Cardiac septum (tissue), 1 donor: ENCODE data around the gene SULT1A1. TPM values are rescaled to one million over a fixed set of nuclear protein-coding genes. Genes with fewer than 3 reads are reported as not detected.
"Not testable (repeated sequence)": the region's sequence is repeated elsewhere in the genome, so short reads cannot be mapped to it uniquely, and the experiment has no call there.

ENCODE experiments used
- DNase-seq: peaks from one replicate; pipeline ENCODE4 v3.0.0-alpha.2; 2020; ENCODE audit warnings: low spot score
- intact Hi-C: fragments of 100-400 bp; cut with DNase I; formaldehyde crosslinking; loops from one replicate; pipeline ENCODE4 v1.14.0; 2022
- long read RNA-seq: library from polyadenylated mRNA; unstranded; transcript quantifications from one replicate; pipeline ENCODE4 v2.0.0, GENCODE V29; 2021
- total RNA-seq: library from RNA; stranded (reverse); fragmentation: NEBNext Ultra II Directional; extraction: Animal tissue kit (Norgen Biotek cat#: 25700); gene quantifications from one replicate; pipeline ENCODE4 v1.2.1, GENCODE V29; 2021
- donor health status: DM: no; HTN: no; CAD: no.

SULT1A1 gene
- total RNA-seq: 23.2 TPM
- long read RNA-seq, full-length matches to known transcripts: 25 of 29 reads
- long read RNA-seq, partial matches to known transcripts: 2 of 29 reads
- long read RNA-seq, other reads (novel, unspliced or antisense): 2 of 29 reads

DNA sequence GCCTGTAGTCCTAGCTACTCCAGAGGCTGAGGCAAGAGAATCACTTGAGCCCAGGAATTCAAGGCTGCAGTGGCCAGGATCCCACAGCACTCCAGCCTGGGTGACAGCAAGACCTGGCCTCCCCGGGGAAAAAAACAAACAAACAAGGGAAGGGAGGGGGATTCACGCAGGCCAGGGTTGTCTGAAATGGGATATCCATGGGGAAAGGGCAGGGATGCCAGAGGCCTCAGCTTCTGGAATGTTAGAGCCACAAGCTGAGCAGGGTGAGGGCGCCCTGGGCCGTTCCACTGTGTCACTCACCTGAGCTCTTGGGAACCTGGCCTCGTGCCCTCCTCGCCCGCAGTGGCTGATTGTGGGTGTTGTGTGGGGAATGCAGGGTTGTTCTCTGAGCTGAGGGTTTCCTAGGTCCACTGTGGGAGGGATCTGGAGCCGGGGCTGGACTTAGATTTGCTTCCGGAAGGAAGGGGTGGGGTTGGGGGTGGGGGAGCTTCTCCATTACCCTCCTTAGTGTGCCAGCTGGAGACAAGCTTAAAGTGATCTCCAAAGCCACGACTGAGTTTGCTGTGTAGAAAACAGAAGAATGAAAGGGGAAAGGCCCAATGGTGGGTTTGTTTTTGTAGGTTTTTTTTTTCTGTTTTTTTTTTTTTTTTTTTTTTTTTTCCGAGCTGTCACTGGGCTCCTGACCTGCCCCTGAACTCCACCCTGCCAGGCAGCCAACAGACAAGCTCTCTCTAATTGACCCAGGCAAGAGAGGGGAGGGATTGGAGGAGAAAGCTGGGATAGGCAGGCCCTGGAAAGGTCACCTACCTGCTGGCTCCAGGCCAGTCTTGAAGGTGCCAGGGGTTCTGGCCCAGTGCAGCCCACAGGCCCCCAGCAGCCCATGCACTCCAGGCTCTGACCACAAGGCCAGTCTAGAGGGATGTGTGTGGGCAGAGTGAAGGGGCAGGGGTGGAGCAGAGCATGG lies at the start of gene SULT1A1:
TSS of gene SULT1A1 (minus strand) at position 414 of the 964 bp plus-strand sequence. CDS start 1,189 bp downstream, outside the sequence.
- intact Hi-C loops: loop anchor here (10.0 kb wide), 1 partner anchor 55 kb away; the partner anchor contains the start of gene SGF29
- DNase-seq: peak; percentile 83

DNA sequence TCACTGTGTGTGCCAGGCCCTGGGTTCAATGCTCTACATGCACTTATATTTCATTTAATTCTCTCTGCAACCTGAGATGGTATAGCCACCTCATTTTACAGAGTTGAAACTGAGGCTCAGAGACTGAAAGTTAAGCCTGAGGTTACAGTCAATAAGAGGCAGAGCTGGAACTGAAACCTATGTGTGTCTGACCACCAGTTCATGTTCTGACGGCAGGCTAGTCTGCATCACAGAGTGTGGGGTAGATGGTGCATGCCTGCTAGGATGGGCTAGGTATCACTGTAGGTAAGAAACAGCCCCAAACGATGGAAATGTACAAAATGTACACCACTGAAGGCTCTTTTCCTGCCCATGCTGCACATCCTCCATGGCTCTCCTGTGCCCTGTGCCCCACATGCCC lies 30.1 kb upstream of the SULT1A1 start:
- intact Hi-C loops, DNase-seq: not testable (repeated sequence)

DNA sequence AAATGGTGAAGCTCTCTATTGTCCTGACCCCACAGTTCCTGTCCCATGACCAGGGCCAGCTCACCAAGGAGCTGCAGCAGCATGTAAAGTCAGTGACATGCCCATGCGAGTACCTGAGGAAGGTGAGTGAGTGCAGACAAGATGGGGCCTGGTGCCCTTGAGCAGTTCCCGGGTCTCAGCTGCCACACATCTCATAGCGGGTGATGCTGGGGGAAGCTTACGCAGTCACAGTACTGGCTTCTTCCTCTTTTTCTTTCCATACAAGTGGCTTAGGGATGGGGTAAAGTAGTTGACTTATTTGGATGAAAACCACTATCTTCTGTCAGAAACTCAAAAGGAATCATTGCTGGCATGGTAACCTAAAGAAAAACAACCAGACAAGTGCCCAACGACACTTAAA lies 28.5 kb upstream of the SULT1A1 start:
- DNase-seq, intact Hi-C loops: not testable (repeated sequence)

DNA sequence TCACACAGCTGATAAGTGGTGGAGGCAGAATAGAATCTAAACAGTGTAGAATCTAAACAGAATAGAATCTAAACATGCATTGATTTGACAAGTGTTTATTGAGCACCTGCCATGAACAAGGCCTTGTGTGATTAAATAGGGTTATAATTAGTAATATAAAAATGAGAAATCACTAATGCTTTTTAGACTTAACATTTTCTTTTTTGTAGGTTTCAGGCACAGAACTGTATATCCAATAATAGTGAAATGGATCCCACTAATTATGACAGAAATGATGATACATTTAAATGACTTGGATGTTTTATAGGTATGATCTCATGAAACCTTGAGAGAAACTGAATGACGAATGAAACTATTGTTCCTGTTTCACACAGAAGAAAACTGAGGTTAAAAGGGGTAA lies 27.9 kb upstream of the SULT1A1 start, which contains the start of gene NPIPB8:
TSS of gene NPIPB8 (plus strand) at position 301 of the 400 bp plus-strand sequence. CDS start 296 bp downstream, outside the sequence.
- intact Hi-C loops, DNase-seq: not testable (repeated sequence)

DNA sequence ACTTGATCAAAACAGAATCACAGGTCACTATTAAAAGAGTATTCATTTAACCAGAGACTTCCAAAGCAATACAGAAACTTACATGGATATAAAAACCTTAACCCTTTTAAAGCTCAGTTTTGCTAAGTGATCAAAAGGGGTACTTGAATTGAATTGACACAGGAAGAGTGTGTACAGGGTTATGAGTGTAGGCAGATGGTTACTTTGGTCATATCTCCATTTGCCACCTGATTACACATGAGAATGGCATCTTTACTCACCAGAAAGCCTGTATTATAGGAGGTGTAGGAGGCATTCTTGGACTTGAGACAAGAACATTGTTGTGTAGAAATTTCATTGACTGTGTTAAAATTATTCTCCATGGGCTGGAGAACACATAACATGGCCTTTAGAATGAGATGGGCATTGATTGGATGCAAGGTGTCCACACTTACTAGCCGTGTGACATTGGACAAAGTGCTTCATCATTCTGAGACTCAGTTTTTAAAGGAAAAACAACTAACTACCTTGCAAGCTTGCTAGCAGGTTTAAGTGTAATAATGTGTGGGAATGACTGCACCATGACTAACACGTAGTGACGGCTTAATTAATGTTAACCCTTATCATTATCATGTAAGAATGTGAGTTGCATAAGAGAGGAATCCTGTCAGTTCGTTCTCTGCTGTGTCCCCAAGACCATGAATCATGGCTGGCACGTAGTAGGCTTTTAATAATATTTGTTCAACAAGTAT lies 26.4 kb upstream of the SULT1A1 start:
- DNase-seq, intact Hi-C loops: not testable (repeated sequence)

GRCh38 chr16:28630905-28631304 lies 21.1 kb upstream of the SULT1A1 start:
- DNase-seq, intact Hi-C loops: not testable (repeated sequence)

DNA sequence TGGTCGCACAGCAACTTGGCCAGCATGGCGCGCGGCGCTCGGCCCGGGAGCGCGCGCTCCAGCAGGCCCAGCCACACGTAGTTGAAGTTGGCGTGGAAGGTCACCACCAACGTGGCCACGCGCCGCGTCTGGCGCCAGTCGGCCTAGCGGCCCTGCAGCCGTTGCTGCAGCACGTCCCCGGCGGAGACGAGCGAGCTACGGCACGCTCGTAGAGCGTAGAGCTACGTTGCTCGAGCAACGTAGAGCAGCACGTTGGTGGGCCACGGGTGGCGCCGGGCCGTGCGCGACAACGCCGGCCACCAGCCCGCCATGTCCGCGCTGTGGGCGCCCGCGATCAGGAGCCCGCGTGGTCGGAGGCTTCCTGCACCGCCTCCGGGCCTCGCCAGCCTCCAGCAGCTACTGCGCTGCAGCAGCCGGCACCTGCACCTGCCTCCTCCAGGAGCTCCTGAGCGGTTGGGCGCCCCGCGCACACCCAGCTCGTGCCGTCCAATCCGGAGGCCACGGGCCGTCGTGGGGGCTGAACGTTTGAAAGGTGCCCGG lies 13.4 kb upstream of the SULT1A1 start:
- intact Hi-C loops: no loop called here
- no peak for DNase-seq

DNA sequence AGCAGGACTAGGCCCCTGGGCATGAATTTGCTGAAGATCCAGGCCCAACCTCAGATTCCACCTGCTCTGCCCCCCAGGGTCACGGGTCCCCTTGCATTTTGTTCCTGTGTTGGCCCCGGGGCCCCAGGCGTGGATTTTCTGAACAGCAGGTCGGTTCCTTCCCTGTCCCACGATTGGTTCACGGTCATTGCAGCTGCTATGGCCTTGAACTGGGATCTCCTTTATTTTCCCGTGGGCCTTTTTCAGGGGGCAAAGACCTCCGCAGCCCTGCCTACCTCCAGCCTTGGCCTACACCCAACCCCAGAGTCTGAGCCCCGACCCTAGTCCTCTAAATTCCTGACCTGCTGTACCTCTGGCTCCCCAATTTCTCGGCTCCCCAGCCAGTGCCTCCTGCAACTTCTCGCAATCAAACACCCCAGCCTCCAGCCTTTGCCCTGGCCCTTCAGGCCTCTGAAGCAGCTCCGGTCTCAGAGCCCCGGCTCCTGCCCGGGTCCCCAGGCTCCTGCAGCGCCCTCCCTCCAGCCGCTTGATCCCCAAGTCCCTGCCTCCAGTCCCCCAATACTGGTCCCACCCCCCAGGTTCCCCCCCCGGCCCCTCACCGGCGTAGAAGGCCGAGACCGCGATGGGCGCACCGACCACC lies 12.8 kb upstream of the SULT1A1 start:
- intact Hi-C loops, DNase-seq: not testable (repeated sequence)

DNA sequence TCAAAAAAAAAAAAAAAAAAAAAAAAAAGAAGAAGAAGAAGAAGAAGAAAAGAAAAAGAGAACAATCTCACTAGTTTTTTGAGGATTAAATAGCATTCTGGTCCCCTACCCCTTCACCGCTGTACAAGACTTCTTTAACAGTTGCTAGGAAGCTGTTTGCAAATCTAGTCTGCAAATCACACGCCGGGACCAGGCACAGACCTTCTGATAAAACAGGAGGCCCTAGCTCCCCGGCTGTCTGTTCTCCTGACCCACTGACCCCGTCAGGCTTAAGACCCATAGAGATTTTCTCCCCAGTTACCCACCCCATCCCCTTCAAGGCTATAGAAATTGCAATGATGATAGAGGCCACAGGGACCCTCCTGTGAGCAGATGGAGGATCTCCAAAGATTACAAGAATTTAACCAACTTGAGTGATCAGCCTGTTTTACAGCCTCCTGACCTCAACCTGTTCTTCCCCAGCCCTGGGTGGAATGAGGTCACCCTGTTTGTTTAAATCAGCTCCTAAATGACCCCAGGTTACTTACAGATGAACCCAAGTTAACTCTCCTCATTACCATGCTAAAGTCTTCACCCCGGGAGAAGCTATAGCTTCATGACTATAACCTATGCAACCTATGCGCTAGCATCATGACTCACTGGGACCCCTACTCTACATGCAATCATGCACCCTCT lies 11.8 kb upstream of the SULT1A1 start:
- intact Hi-C loops: no loop called here
- no peak for DNase-seq

DNA sequence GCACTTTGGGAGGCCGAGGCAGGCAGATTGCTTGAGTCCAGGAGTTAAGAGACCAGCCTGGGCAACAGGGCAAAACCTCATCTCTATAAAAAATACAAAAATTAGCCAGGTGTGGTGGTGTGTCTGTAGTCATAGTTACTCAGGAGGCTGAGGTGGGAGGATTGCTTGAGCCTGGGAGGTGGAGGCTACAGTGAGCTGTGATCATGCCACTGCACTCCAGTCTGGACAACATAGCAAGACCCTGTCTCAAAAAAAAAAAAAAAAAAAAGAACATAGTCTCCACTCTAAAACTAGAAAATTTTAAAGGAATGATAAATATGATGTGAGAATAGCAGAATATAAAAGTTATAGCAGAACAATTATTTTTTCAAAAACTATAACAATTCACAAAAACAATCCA lies 10.5 kb upstream of the SULT1A1 start:
- intact Hi-C loops, DNase-seq: not testable (repeated sequence)

DNA sequence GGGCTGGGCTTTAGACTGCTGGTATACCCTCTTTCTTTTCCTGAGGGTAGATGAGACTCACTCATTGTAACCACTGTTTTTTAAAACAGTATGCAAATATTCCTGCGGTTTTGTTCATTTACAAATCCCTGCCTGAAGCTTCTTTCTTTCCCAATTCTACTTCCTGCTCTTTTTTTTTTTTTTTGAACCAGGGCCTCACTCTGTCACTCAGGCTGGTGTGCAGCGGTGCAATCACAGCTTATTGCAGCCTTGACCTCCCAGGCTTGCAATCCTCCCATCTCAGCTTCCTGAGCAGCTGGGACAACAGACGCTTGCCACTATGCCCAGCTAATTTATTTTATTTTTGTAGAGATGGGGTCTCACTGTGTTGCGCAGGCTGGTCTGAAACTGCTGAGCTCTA lies 8.0 kb upstream of the SULT1A1 start:
- intact Hi-C loops: loop anchor here (5.0 to 10.0 kb wide), 2 partner anchors 63 to 126 kb away; partner anchors contain the start of genes APOBR, CLN3 and SGF29
- no peak for DNase-seq

DNA sequence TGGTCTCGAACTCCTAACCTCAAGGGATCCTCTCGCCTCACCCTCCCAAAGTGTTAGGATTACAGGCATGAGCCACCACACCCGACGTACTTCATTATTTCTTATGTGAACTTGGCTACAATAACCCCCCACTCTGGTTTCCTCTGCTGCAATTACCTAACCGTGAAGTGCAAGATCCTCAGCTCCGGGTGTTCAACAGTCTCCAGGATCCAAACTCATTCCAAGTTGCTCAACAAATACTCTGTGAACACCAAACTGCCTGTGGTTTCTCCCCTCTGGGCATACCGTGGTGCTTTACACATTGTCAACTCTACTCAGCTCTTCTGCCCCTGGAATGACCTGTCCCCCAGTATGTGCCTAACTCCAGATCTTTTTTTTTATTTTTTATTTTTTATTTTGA lies 6.8 kb upstream of the SULT1A1 start:
- intact Hi-C loops: loop anchor here (5.0 to 10.0 kb wide), 2 partner anchors 62 to 124 kb away; partner anchors contain the start of genes APOBR, CLN3 and SGF29

GRCh38 chr16:28616224-28616577 lies 6.4 kb upstream of the SULT1A1 start:
- DNase-seq: not testable (repeated sequence)
- intact Hi-C loops: loop anchor here (5.0 to 10.0 kb wide), 2 partner anchors 61 to 124 kb away; partner anchors contain the start of genes APOBR, CLN3 and SGF29

More for the DNA sequence above, 6.8 kb upstream of the SULT1A1 start:
- no peak for DNase-seq

GRCh38 chr16:28615486-28616223 lies 5.8 kb upstream of the SULT1A1 start:
- not testable (repeated sequence) for DNase-seq
- intact Hi-C loops: loop anchor here (5.0 to 10.0 kb wide), 2 partner anchors 61 to 123 kb away; partner anchors contain the start of genes APOBR, CLN3 and SGF29

DNA sequence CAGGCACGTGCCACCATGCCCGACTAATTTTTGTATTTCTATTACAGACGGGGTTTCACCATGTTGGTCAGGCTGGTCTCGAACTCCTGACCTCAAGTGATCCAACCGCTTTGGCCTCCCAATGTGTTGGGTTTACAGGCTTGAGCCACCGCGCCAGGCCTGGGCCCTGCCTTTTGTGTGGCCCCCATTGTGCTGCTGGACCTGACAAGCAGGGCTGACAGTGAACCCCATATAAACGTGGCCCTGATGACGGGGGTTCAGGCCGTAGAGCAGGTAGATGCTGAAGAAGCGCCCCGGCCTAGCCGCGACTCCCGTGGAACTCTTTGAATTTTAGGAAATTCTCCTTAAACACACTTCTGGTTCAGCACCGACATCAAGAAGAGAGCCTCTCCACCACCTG lies 4.7 kb upstream of the SULT1A1 start:
- intact Hi-C loops: loop anchor here (10.0 kb wide), 1 partner anchor 60 kb away; the partner anchor contains the start of gene SGF29
- DNase-seq: not testable (repeated sequence)

DNA sequence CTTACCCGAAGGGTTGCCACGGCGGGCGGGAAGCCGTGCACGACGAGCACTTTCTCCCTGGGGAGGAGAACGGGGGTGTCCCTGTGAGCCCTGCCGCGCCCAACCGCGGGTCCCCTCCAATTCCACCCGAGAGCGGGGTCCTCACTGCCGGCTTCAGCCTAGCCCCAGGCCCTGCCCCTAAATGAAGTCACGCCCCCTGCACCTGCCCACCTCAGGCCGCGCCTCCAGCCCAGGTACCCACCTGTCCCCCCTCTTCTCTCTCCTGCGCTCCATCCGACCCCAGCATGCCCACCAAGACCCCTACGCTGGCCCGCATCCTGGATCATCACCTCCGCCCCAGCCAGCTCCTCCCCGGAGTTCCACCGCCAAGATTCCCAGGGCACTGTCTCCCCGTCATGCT lies 4.1 kb upstream of the SULT1A1 start:
- intact Hi-C loops: loop anchor here (10.0 kb wide), 1 partner anchor 59 kb away; the partner anchor contains the start of gene SGF29
- DNase-seq: not testable (repeated sequence)
